A549 (cell line): Measurements from ENCODE around the gene LRRN4CL. TPM values are rescaled to one million over a fixed set of nuclear protein-coding genes. Genes with fewer than 3 reads are reported as not detected.

Experiments
- ATAC-seq, 2 experiments: fragments of 200-7000 bp in 1 of 2; fragments of >200 bp in 1 of 2; cut with Nextera tagmentation in 1 of 2; cut with Tn5 transposase in 1 of 2; 3 replicates each; pipeline versions ENCODE4 v1.8.0 to v1.9.1; 2018 to 2020; ENCODE audit warnings: mild to moderate bottlenecking in 1 of 2, moderate library complexity in 1 of 2
- CTCF ChIA-PET: fragments of 300-600 bp; sonication (Branson Sonifier 250); formaldehyde crosslinking; extraction: SDS; loops from one replicate; lab custom pipeline; 2021; ENCODE audit warnings: antibody characterized with exemption, inconsistent platforms; lab: Yijun Ruan, JAX
- POLR2A ChIA-PET: fragments of 350-600 bp; formaldehyde crosslinking; extraction: SDS; loops from one replicate; lab custom pipeline; 2021; ENCODE audit warnings: antibody characterized with exemption, inconsistent platforms; lab: Yijun Ruan, JAX
- DNase-seq, 2 experiments: peaks; one replicate each; pipeline versions ENCODE4 v3.0.0 to v3.0.0-alpha.2; 2011 to 2016; ENCODE audit warnings: low read depth in 1 of 2, low spot score in 1 of 2
- FAIRE-seq: peaks from 2 replicates; lab custom pipeline; 2011; peaks lifted over from hg19 to GRCh38; lab: Jason Lieb, UNC
- H3K27ac ChIP-seq, 2 experiments: fragments of >200 bp; sonication (Bioruptor Twin); formaldehyde crosslinking; 3 replicates each; pipeline ENCODE4 v1.5.1; 2016 to 2017
- H3K4me1 ChIP-seq: fragments of >200 bp; sonication (Bioruptor Twin); formaldehyde crosslinking; 3 replicates; pipeline ENCODE4 v1.6.1; 2016
- H3K4me2 ChIP-seq: fragments of >200 bp; sonication (Bioruptor Twin); formaldehyde crosslinking; 3 replicates; pipeline ENCODE4 v1.6.1; 2016
- H3K4me3 ChIP-seq: fragments of >200 bp; sonication (Bioruptor Twin); formaldehyde crosslinking; 3 replicates; pipeline ENCODE4 v1.5.1; 2016
- H3K9me3 ChIP-seq: fragments of >200 bp; sonication (Bioruptor Twin); formaldehyde crosslinking; 3 replicates; pipeline ENCODE4 v1.6.1; 2016
- BCL3 ChIP-seq: fragments of >200 bp; sonication (Bioruptor Twin); formaldehyde crosslinking; IDR thresholded peaks from 3 replicates; pipeline ENCODE4 v1.6.1; 2016
- CEBPB ChIP-seq, 2 experiments: fragments of >200 bp in 1 of 2; sonication (Bioruptor Twin) in 1 of 2; formaldehyde crosslinking in 1 of 2; IDR thresholded peaks; 2 replicates each; pipeline ENCODE4 v1.6.1; 2012 to 2016
- CHD4 ChIP-seq: fragments of 200-600 bp; sonication (generic); IDR thresholded peaks from 2 replicates; pipeline ENCODE4 v1.6.1; 2016; ENCODE audit warnings: antibody characterized with exemption, mild to moderate bottlenecking, borderline replicate concordance
- E2F6 ChIP-seq: IDR thresholded peaks from 2 replicates; pipeline ENCODE4 v1.6.1; 2012; ENCODE audit warnings: low read depth, borderline replicate concordance
- EHF ChIP-seq: fragments of 250-450 bp; sonication (Bioruptor Pico); IDR thresholded peaks from 2 replicates; pipeline ENCODE4 v1.5.0; 2020; ENCODE audit warnings: mild to moderate bottlenecking
- ESRRA ChIP-seq: fragments of 150-350 bp; IDR thresholded peaks from 2 replicates; pipeline ENCODE4 v1.6.1; 2014; ENCODE audit warnings: mild to moderate bottlenecking, low read length, borderline replicate concordance
- HDAC2 ChIP-seq: fragments of 200-600 bp; sonication (generic); IDR thresholded peaks from 2 replicates; pipeline ENCODE4 v1.6.1; 2016
- HMGXB4 ChIP-seq: fragments of 250-450 bp; sonication (Bioruptor Pico); IDR thresholded peaks from 2 replicates; pipeline ENCODE4 v1.5.0; 2021; ENCODE audit warnings: mild to moderate bottlenecking, moderate library complexity, borderline replicate concordance
- HOXA7 ChIP-seq: fragments of 250-450 bp; sonication (Bioruptor Pico); IDR thresholded peaks from 2 replicates; pipeline ENCODE4 v1.5.0; 2020; ENCODE audit warnings: mild to moderate bottlenecking, moderate library complexity
- HOXB13 ChIP-seq: fragments of 250-450 bp; sonication (Bioruptor Pico); IDR thresholded peaks from 2 replicates; pipeline ENCODE4 v1.5.0; 2020; ENCODE audit warnings: low read depth, mild to moderate bottlenecking, moderate library complexity
- HOXB5 ChIP-seq: fragments of 250-450 bp; sonication (Bioruptor Pico); IDR thresholded peaks from 2 replicates; pipeline ENCODE4 v1.5.0; 2020; ENCODE audit warnings: mild to moderate bottlenecking, moderate library complexity
- MAFK ChIP-seq: fragments of 450-650 bp; IDR thresholded peaks from 2 replicates; pipeline ENCODE4 v1.6.1; 2014; ENCODE audit not compliant: partially characterized antibody
- MYC ChIP-seq: IDR thresholded peaks from 2 replicates; pipeline ENCODE4 v1.6.1; 2012; ENCODE audit warnings: mild to moderate bottlenecking, inconsistent platforms, low read length, improper control_type of control experiment, borderline replicate concordance
- PBX3 ChIP-seq: IDR thresholded peaks from 2 replicates; pipeline ENCODE4 v1.6.1; 2012
- PHF8 ChIP-seq: fragments of 200-600 bp; sonication (generic); IDR thresholded peaks from 2 replicates; pipeline ENCODE4 v1.6.1; 2016; ENCODE audit warnings: low read depth, mild to moderate bottlenecking, antibody characterized with exemption, moderate library complexity, borderline replicate concordance
- POLR2AphosphoS2 ChIP-seq: conservative IDR thresholded peaks from 2 replicates; pipeline ENCODE4 v1.6.1; 2012; ENCODE audit warnings: low read length, improper control_type of control experiment, inconsistent platforms
- RCOR1 ChIP-seq: fragments of 150-350 bp; IDR thresholded peaks from 2 replicates; pipeline ENCODE4 v1.6.1; 2014; ENCODE audit warnings: antibody characterized with exemption, low read length, low read depth
- RFX5 ChIP-seq: fragments of 450-650 bp; IDR thresholded peaks from 2 replicates; pipeline ENCODE4 v1.7.1; 2014; ENCODE audit warnings: antibody characterized with exemption, mild to moderate bottlenecking, moderate library complexity
- SMC3 ChIP-seq: fragments of >200 bp; sonication (Bioruptor Twin); formaldehyde crosslinking; IDR thresholded peaks from 3 replicates; pipeline ENCODE4 v1.6.1; 2018; ENCODE audit warnings: inconsistent platforms
- SREBF2 ChIP-seq: fragments of 450-650 bp; IDR thresholded peaks from 2 replicates; pipeline ENCODE4 v1.6.1; 2014; ENCODE audit warnings: mild to moderate bottlenecking, moderate library complexity
- TFCP2L1 ChIP-seq: fragments of 250-450 bp; sonication (Bioruptor Pico); IDR thresholded peaks from 2 replicates; pipeline ENCODE4 v1.5.0; 2021; ENCODE audit warnings: mild to moderate bottlenecking
- ZC3H11A ChIP-seq: fragments of 450-650 bp; IDR thresholded peaks from 2 replicates; pipeline ENCODE4 v1.6.1; 2014; ENCODE audit warnings: antibody characterized with exemption, mild to moderate bottlenecking
- ZNF302 ChIP-seq: fragments of 250-450 bp; sonication (Bioruptor Pico); IDR thresholded peaks from 2 replicates; pipeline ENCODE4 v1.9.0; 2021; ENCODE audit warnings: inconsistent platforms, mild to moderate bottlenecking, moderate library complexity
- ZSCAN20 ChIP-seq: fragments of 250-450 bp; sonication (Bioruptor Pico); IDR thresholded peaks from 2 replicates; pipeline ENCODE4 v1.8.0; 2022; ENCODE audit warnings: mild to moderate bottlenecking, moderate library complexity
- WGBS: methylation state at CpG from one replicate; pipeline ENCODE4 v1.1.6; 2017; ENCODE audit errors: missing lambda C conversion rate; 5-methylcytosine and 5-hydroxymethylcytosine counted together
- polyA plus RNA-seq, 4 experiments: library from polyadenylated mRNA; depleted of rRNA in 3 of 4; stranded (reverse); fragments of >200 nt; fragmentation: RNase III in 1 of 4; extraction: RNeasy Plus Mini Kit Qiagen cat#74134 plus additional on column Dnase treatment in 1 of 4; gene quantifications; 2 replicates in 3 of 4; 3 replicates in 1 of 4; pipeline ENCODE4 v1.2.3, GENCODE V29; 2011 to 2017

The LRRN4CL gene
- polyA plus RNA-seq, 2 of the 4 experiments (the other 2 are of a cell fraction), result 0.03 to 0.04 TPM

GRCh38 chr11:62671608-62672389 is 17.5 kb downstream of the LRRN4CL start, which contains the start of the genes LBHD1 and UQCC3 (continued):
- TF ChIP-seq PBX3 (peak; percentile 11; the same call in 1 of the 2 replicates), HOXB5 (CRISPR knock-in tag) (no peak), ESRRA (no peak)

- ChIA-PET POLR2A (interaction anchor here (0.8 to 3.3 kb wide), 15 partner anchors 9 to 210 kb away, joined by 3 to 34 read pairs (median 7); partner anchors contain the start of genes B3GAT3, EEF1G, GANAB and HNRNPUL2), CTCF (interaction anchor here (1.1 to 9.0 kb wide), 7 partner anchors 10 to 96 kb away, joined by 3 to 72 read pairs (median 5); partner anchors contain the start of genes BSCL2, EML3, GNG3 and LRRN4CL)
- Histone ChIP-seq H3K9me3 (no peaks in the 10 kb centered on the region), H3K4me3 (peak overlapping the region; percentile 90), H3K27ac (peak overlapping the region; percentile 97 to 98), H3K4me2 (peak overlapping the region; percentile 64), H3K4me1 (peaks cover 36% of the 10 kb centered on the region)
- DNase-seq, result no peak
- 2% methylated on average over 13 of the region's 17 CpGs for WGBS
- peak; percentile 43 to 55 for ATAC-seq
- TF ChIP-seq PHF8, result peak; percentile 18; the same call in 1 of the 2 replicates
- no peak for TF ChIP-seq RFX5
- 0 out of 2 replicates have a peak, but pooled peaks have one; percentile 6 for TF ChIP-seq PBX3
- no peak for FAIRE-seq
Observed at GRCh38 chr11:62671236-62671607, 18.1 kb downstream of the LRRN4CL start.

- peak in 1 of 2 experiments; percentile 56 for DNase-seq
- ChIA-PET CTCF (interaction anchor here (0.8 to 9.0 kb wide), 7 partner anchors 11 to 275 kb away, joined by 3 to 72 read pairs (median 3); partner anchors contain the start of genes HNRNPUL2 and LRRN4CL), POLR2A (interaction anchor here (0.7 to 3.3 kb wide), 4 partner anchors 16 to 58 kb away, joined by 3 to 34 read pairs (median 4); partner anchors contain the start of genes HNRNPUL2, INTS5 and TTC9C)
- TF ChIP-seq BCL3, result no peak
- TF ChIP-seq HDAC2, result no peak
- TF ChIP-seq CHD4, result no peak
- TF ChIP-seq POLR2AphosphoS2, result no peak
- TF ChIP-seq MAFK, result no peak
- TF ChIP-seq SMC3, result no peak
- TF ChIP-seq SREBF2, result no peak
- no peak for TF ChIP-seq EHF
- no peak for TF ChIP-seq MYC
- TF ChIP-seq CEBPB (IDR thresholded peaks at IDR 0.05), result no peak
- TF ChIP-seq RCOR1, result no peak
- TF ChIP-seq E2F6, result no peak
- no peak for TF ChIP-seq ZSCAN20 (CRISPR knock-in tag)
- no peak for TF ChIP-seq ZNF302 (CRISPR knock-in tag)
- no peak for TF ChIP-seq HMGXB4 (CRISPR knock-in tag)
- no peak for TF ChIP-seq HOXA7
- TF ChIP-seq ZC3H11A, result no peak
- no peak for TF ChIP-seq HOXB13 (CRISPR knock-in tag)
- no peak for TF ChIP-seq TFCP2L1 (CRISPR knock-in tag)
- peak in 1 of 2 experiments; percentile 5; a peak in 2 of 6 replicates for ATAC-seq
- Histone ChIP-seq H3K4me3 (no peak overlapping the region), H3K27ac (peak overlapping the region in 1 of 2 experiments; percentile 11; a peak in 2 of 6 replicates), H3K4me1 (peaks cover 36% of the 10 kb centered on the region), H3K9me3 (no peaks in the 10 kb centered on the region), H3K4me2 (peak overlapping the region; percentile 64; the same call in 2 of the 3 replicates)
- FAIRE-seq, result no peak
- WGBS, result 77% methylated on average over 4 of the region's 4 CpGs
Observed at GRCh38 chr11:62669420-62670161, 19.7 kb downstream of the LRRN4CL start.
